GM18868 (cell line): ENCODE results near the gene AJM1.

Experiments used
- ATAC-seq: cut with Tn5 transposase; IDR thresholded peaks from one replicate; pipeline ENCODE4 v1.9.1; 2021; ENCODE audit warnings: mild to moderate bottlenecking, moderate library complexity; ENCODE audit not compliant: unreplicated experiment

Gene AJM1

GRCh38 chr9:136853596-136854112 is 11.4 kb downstream of the AJM1 start:
- ATAC-seq = no peak

- ATAC-seq = no peak
Observed at GRCh38 chr9:136854113-136854841, 12.0 kb downstream of the AJM1 start.

GRCh38 chr9:136854842-136855460 is 12.7 kb downstream of the AJM1 start:
- no peak for ATAC-seq

- no peak for ATAC-seq
Observed at GRCh38 chr9:136855461-136856078, 13.3 kb downstream of the AJM1 start.

GRCh38 chr9:136856079-136856476 is 13.8 kb downstream of the AJM1 start:
- ATAC-seq = no peak

- no peak for ATAC-seq
Observed at GRCh38 chr9:136856541-136857141, 14.4 kb downstream of the AJM1 start.

GRCh38 chr9:136857166-136857565 is 14.9 kb downstream of the AJM1 start:
- ATAC-seq = no peak

- no peak for ATAC-seq
Observed at GRCh38 chr9:136857581-136858412, 15.5 kb downstream of the AJM1 start.

- ATAC-seq = no peak
Observed at GRCh38 chr9:136858452-136858843, 16.2 kb downstream of the AJM1 start.

GRCh38 chr9:136858844-136859757 is 16.8 kb downstream of the AJM1 start:
- ATAC-seq = no peak

- ATAC-seq = no peak
Observed at GRCh38 chr9:136860529-136860928, 18.3 kb downstream of the AJM1 start.

GRCh38 chr9:136860933-136861873 is 18.9 kb downstream of the AJM1 start:
- no peak for ATAC-seq

GRCh38 chr9:136861874-136862457 is 19.7 kb downstream of the AJM1 start:
- ATAC-seq = no peak

- no peak for ATAC-seq
Observed at GRCh38 chr9:136862849-136863622, 20.8 kb downstream of the AJM1 start.

GRCh38 chr9:136863623-136864273 is 21.5 kb downstream of the AJM1 start:
- no peak for ATAC-seq

- ATAC-seq = no peak
Observed at GRCh38 chr9:136865041-136865767, 22.9 kb downstream of the AJM1 start.
